Measurements from ENCODE around the gene TPP2. TPM values are rescaled to one million over a fixed set of nuclear protein-coding genes. Genes with fewer than 3 reads are reported as not detected.

The TPP2 gene
- total RNA-seq, result 100 to 1,000 TPM; 101 to 105 TPM

GRCh38 chr13:102596147-102597028 lies at the start of gene TPP2:
TPP2 (plus strand) TSS chr13:102596986; CDS start chr13:102597039, 53 bp downstream.

GRCh38 chr13:102694937-102695336 lies 98.2 kb downstream of the TPP2 start, which contains the start of gene METTL21C:
METTL21C (minus strand) TSS chr13:102695044; CDS start chr13:102694498, 546 bp downstream.

Other genes starting within 250 kb of the TPP2 start
- gene FGF14, start 194.9 kb upstream of the TPP2 start, total RNA-seq, result not detected
- gene METTL21C, start 98.1 kb downstream of the TPP2 start, total RNA-seq, result not detected
- gene TEX30, start 176.8 kb downstream of the TPP2 start, total RNA-seq, result 10 to 100 TPM; 21.9 to 25.9 TPM
- 1 to 10 TPM; 5.9 to 6.7 TPM for gene POGLUT2, start 202.0 kb downstream of the TPP2 start, total RNA-seq
- gene BIVM, start 202.1 kb downstream of the TPP2 start, total RNA-seq, result 10 to 100 TPM; 22.5 to 23.0 TPM
- gene ERCC5, start 249.0 kb downstream of the TPP2 start, total RNA-seq, result 10 to 100 TPM; 71.5 to 80.4 TPM